Panc1 (cell line): ENCODE results near the gene CHAF1A. TPM values are rescaled to one million over a fixed set of nuclear protein-coding genes. Genes with fewer than 3 reads are reported as not detected.
A peak's percentile ranks its signal among the peaks of the same experiment; 100 is the strongest.

Experiments
- ATAC-seq: fragments of 200-7000 bp; cut with Tn5 transposase; 2 replicates; pipeline ENCODE4 v1.9.1; 2020; ENCODE audit warnings: mild to moderate bottlenecking, moderate library complexity
- BruUV-seq: library from RNA; stranded (reverse); fragments of 400-500 nt; replicated peaks from 2 replicates; lab custom pipeline; 2021; lab: Mats Ljungman, UMichigan
- CTCF ChIA-PET: fragments of 300-600 bp; sonication (Branson Sonifier 250); formaldehyde crosslinking; loops from one replicate; lab custom pipeline; 2022; ENCODE audit warnings: antibody characterized with exemption; lab: Charles Lee
- POLR2A ChIA-PET: fragments of 300-600 bp; sonication (Branson Sonifier 250); formaldehyde crosslinking; loops from one replicate; lab custom pipeline; 2022; ENCODE audit warnings: antibody characterized with exemption; lab: Charles Lee
- DNase-seq: peaks from one replicate; pipeline ENCODE4 v3.0.0-alpha.2; 2010; ENCODE audit warnings: low read depth, low spot score
- H3K27ac ChIP-seq: 2 replicates; pipeline ENCODE4 v1.5.1; 2011; ENCODE audit warnings: mild to moderate bottlenecking, low read length, inconsistent platforms
- H3K27me3 ChIP-seq: fragments of 200-500 bp; sonication (Bioruptor generic); 2 replicates; pipeline ENCODE4 v1.6.0; 2014; ENCODE audit warnings: low read length, inconsistent platforms; ENCODE audit not compliant: control insufficient read depth, insufficient read depth
- H3K36me3 ChIP-seq: fragments of 200-500 bp; sonication (Bioruptor generic); 2 replicates; pipeline ENCODE4 v1.5.1; 2014; ENCODE audit warnings: inconsistent platforms, mild to moderate bottlenecking, low read length, moderate library complexity; ENCODE audit not compliant: control insufficient read depth, insufficient read depth
- H3K4me1 ChIP-seq: 2 replicates; pipeline ENCODE4 v1.5.1; 2011; ENCODE audit warnings: inconsistent platforms, mild to moderate bottlenecking, low read length, moderate library complexity; ENCODE audit not compliant: control insufficient read depth, insufficient read depth
- H3K4me3 ChIP-seq, 2 experiments: 2 replicates each; pipeline ENCODE4 v1.5.1; 2011 to 2012; ENCODE audit warnings: low read depth in 2 of 2, low read length in 2 of 2, mild to moderate bottlenecking in 2 of 2, inconsistent platforms in 1 of 2, moderate library complexity in 1 of 2
- H3K9me3 ChIP-seq: fragments of 200-500 bp; sonication (Bioruptor generic); 2 replicates; pipeline ENCODE4 v1.5.1; 2014; ENCODE audit warnings: low read depth, mild to moderate bottlenecking, inconsistent platforms, low read length, moderate library complexity; ENCODE audit not compliant: control insufficient read depth, insufficient read depth
- CTCF ChIP-seq: fragments of 450-650 bp; IDR thresholded peaks from 2 replicates; pipeline ENCODE4 v1.5.1; 2017; ENCODE audit warnings: mild to moderate bottlenecking
- POLR2AphosphoS5 ChIP-seq: IDR thresholded peaks from 2 replicates; pipeline ENCODE4 v1.6.1; 2012; ENCODE audit warnings: mild to moderate bottlenecking, low read depth, low read length, moderate library complexity
- SIN3A ChIP-seq: IDR thresholded peaks from 2 replicates; pipeline ENCODE4 v1.6.1; 2012; ENCODE audit warnings: low read depth, mild to moderate bottlenecking, low read length, moderate library complexity, borderline replicate concordance; ENCODE audit not compliant: insufficient read depth
- TCF7L2 ChIP-seq: IDR thresholded peaks from 2 replicates; pipeline ENCODE4 v1.6.1; 2011; ENCODE audit warnings: mild to moderate bottlenecking, low read depth, low read length, inconsistent platforms
- in situ Hi-C: cut with HindIII; loops from 2 replicates; pipeline ENCODE4 v1.10.0; 2016; ENCODE audit warnings: low sequenced_read_pairs, low pct_unique_long_range_greater_than_20kb
- intact Hi-C: fragments of 100-400 bp; cut with micrococcal nuclease; formaldehyde crosslinking; loops from one replicate; pipeline ENCODE4 v1.10.0; 2022; ENCODE audit not compliant: unreplicated experiment
- total RNA-seq: library from RNA; stranded (reverse); gene quantifications from one replicate; pipeline ENCODE4 v1.2.1, GENCODE V29; 2021; ENCODE audit not compliant: unreplicated experiment
- TF ChIP-seq, protein P1 (sequence below), 2 experiments: IDR thresholded peaks; 2 replicates each; pipeline ENCODE4 v1.6.1; 2011 to 2012; ENCODE audit warnings: low read depth in 2 of 2, control low read depth in 1 of 2, low read length in 1 of 2, mild to moderate bottlenecking in 1 of 2, moderate library complexity in 1 of 2; ENCODE audit not compliant: insufficient read depth in 1 of 2

CHAF1A gene
- total RNA-seq, 1 experiment from 2014 or later: 45.4 TPM

DNA sequence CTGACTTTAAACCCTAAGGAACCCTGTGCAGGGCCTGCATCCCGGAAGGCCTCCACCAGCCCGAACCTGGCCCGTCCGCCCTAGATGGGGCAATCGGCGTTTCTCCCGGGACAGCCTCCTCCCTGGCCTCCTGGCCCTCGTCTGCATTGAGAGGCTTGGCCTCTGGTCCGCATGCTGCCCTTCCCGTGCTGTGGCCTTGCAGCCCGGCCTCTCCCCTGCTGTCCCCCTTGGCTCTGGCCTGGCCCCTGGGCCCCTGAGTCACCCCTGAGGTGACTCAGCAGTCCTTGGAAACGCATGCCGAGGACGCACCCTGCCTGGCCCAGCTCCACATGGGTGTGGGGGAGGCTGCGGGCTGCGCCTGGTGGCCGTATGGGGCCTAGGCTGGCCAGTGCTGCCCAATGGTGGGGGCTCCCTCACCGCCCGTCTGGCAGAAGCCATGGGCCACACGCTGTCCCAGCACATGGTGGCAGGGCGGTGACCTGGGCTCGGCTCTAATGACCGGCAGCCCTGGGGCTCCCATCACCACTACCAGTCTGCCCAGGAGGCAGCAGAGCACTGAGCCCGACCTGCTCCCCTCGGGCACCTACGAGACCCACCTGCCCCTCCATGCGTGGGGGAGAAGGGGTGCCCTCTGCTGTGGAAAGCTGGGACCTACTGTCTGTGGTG is 27.8 kb upstream of the CHAF1A start:
- Histone ChIP-seq H3K9me3 (no peaks in the 10 kb centered on the region), H3K36me3 (no peaks in the 10 kb centered on the region), H3K4me3 (peak overlapping the region in 1 of 2 experiments; percentile 8; a peak in 1 of 4 replicates), H3K27ac (peak overlapping the region; percentile 92), H3K27me3 (no peaks in the 10 kb centered on the region), H3K4me1 (peaks cover 84% of the 10 kb centered on the region)
- ChIA-PET CTCF (no interaction called here), POLR2A (no interaction called here)
- ATAC-seq (peak; percentile 77), DNase-seq (peak; percentile 53)
- intact Hi-C loops: no loop called here
- no TSS peak for BruUV-seq
- TF ChIP-seq POLR2AphosphoS5 (no peak), CTCF (no peak), SIN3A (no peak), TCF7L2 (no peak)
- TF ChIP-seq, protein P1, sequence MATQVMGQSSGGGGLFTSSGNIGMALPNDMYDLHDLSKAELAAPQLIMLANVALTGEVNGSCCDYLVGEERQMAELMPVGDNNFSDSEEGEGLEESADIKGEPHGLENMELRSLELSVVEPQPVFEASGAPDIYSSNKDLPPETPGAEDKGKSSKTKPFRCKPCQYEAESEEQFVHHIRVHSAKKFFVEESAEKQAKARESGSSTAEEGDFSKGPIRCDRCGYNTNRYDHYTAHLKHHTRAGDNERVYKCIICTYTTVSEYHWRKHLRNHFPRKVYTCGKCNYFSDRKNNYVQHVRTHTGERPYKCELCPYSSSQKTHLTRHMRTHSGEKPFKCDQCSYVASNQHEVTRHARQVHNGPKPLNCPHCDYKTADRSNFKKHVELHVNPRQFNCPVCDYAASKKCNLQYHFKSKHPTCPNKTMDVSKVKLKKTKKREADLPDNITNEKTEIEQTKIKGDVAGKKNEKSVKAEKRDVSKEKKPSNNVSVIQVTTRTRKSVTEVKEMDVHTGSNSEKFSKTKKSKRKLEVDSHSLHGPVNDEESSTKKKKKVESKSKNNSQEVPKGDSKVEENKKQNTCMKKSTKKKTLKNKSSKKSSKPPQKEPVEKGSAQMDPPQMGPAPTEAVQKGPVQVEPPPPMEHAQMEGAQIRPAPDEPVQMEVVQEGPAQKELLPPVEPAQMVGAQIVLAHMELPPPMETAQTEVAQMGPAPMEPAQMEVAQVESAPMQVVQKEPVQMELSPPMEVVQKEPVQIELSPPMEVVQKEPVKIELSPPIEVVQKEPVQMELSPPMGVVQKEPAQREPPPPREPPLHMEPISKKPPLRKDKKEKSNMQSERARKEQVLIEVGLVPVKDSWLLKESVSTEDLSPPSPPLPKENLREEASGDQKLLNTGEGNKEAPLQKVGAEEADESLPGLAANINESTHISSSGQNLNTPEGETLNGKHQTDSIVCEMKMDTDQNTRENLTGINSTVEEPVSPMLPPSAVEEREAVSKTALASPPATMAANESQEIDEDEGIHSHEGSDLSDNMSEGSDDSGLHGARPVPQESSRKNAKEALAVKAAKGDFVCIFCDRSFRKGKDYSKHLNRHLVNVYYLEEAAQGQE (IDR thresholded peaks at IDR 0.05; ENCODE audit: insufficient read depth in 1 of 2, low read depth in 2 of 2, low read length in 1 of 2): no peak
- in situ Hi-C loops: no loop called here

- intact Hi-C loops (no loop called here), in situ Hi-C loops (no loop called here)
- TF ChIP-seq, protein P1 (IDR thresholded peaks at IDR 0.05; ENCODE audit: insufficient read depth in 1 of 2, low read depth in 2 of 2, low read length in 1 of 2): no peak
- TF ChIP-seq SIN3A (no peak), TCF7L2 (no peak), CTCF (no peak; the same call in 1 of the 2 replicates), POLR2AphosphoS5 (no peak)
- DNase-seq (no peak), ATAC-seq (peak; percentile 50)
- BruUV-seq: no TSS peak
- no peaks in the 10 kb centered on the region for H3K27me3 ChIP-seq
- peaks cover 82% of the 10 kb centered on the region for H3K4me1 ChIP-seq
- peak overlapping the region in 1 of 2 experiments; percentile 4; a peak in 2 of 4 replicates for H3K4me3 ChIP-seq
- POLR2A ChIA-PET: no interaction called here
- no peaks in the 10 kb centered on the region for H3K36me3 ChIP-seq
- CTCF ChIA-PET: interaction anchor here (1.3 kb wide), 1 partner anchor 13 kb away, joined by 3 read pairs; no protein-coding TSS in a partner anchor
- H3K9me3 ChIP-seq: no peaks in the 10 kb centered on the region
- H3K27ac ChIP-seq: peak overlapping the region; percentile 92
These were observed 27.0 kb upstream of the CHAF1A start for GRCh38 chr19:4375164-4376027.
